Ovary (tissue), 9 donors: ENCODE results near the gene PSD2. TPM values are rescaled to one million over a fixed set of nuclear protein-coding genes. Genes with fewer than 3 reads are reported as not detected.
"Not testable (repeated sequence)": the region's sequence is repeated elsewhere in the genome, so short reads cannot be mapped to it uniquely, and the experiment has no call there.

Experiments
- DNase-seq, 5 donors: peaks; one replicate each; pipeline ENCODE4 v3.0.0-alpha.2; 2019 to 2020
- H3K27ac ChIP-seq, 2 donors: fragments of 200-600 bp; one replicate each; pipeline versions ENCODE4 v1.5.1 to v1.8.0; 2019 to 2022
- H3K27me3 ChIP-seq: fragments of 200-600 bp; one replicate; pipeline ENCODE4 v1.8.0; 2022
- H3K36me3 ChIP-seq: fragments of 200-600 bp; sonication (generic); one replicate; pipeline ENCODE4 v1.5.1; 2019
- H3K4me1 ChIP-seq: one replicate; pipeline ENCODE4 v1.8.1; 2013; ENCODE audit warnings: mild to moderate bottlenecking, moderate library complexity; ENCODE audit not compliant: insufficient read depth
- H3K4me3 ChIP-seq: fragments of 200-600 bp; sonication (generic); one replicate; pipeline ENCODE4 v1.5.1; 2017
- H3K9me3 ChIP-seq, 2 donors: fragments of 200-600 bp in 1 of 2; sonication (generic) in 1 of 2; one replicate each; pipeline versions ENCODE4 v1.5.1 to v1.8.1; 2013 to 2019; ENCODE audit warnings: mild to moderate bottlenecking in 1 of 2, moderate library complexity in 1 of 2
- EP300 ChIP-seq: sonication (generic); formaldehyde crosslinking; IDR thresholded peaks from one replicate; pipeline ENCODE4 v1.6.1; 2017; ENCODE audit warnings: antibody characterized with exemption
- POLR2A ChIP-seq: fragments of 450-650 bp; IDR thresholded peaks from one replicate; pipeline ENCODE4 v1.6.1; 2017; ENCODE audit warnings: antibody characterized with exemption, mild to moderate bottlenecking, moderate library complexity
- WGBS, 3 donors: extraction: QIAGEN DNeasy Blood & Tissue Kit in 1 of 3; methylation state at CpG; one replicate each; pipeline versions ENCODE4 v1.1.5 to v1.1.7; 2013 to 2017; 5-methylcytosine and 5-hydroxymethylcytosine counted together
- intact Hi-C, 4 donors: fragments of 100-400 bp; cut with DNase I; formaldehyde crosslinking; loops; one replicate each; pipeline versions ENCODE4 v1.11.0 to v1.15.1; 2022 to 2023
- polyA plus RNA-seq, 2 donors: library from polyadenylated mRNA; stranded (reverse); fragments of 200-250 nt in 1 of 2; fragments of 350-450 nt in 1 of 2; fragmentation: Illumina TruSeq in 1 of 2; extraction: RNeasy Lipid Tissue Mini Kit (QIAGEN cat#74804) in 1 of 2; gene quantifications; one replicate each; pipeline ENCODE4 v1.2.3, GENCODE V29; 2013 to 2014
- total RNA-seq, 7 donors: library from RNA; depleted of rRNA in 2 of 7; stranded (reverse); fragments of >200 nt in 2 of 7; fragmentation: NEBNext Ultra II Directional in 3 of 7; extraction: Animal tissue kit (Norgen Biotek cat#: 25700) in 3 of 7; gene quantifications; one replicate each; pipeline versions ENCODE4 v1.1.0 to v1.2.4, GENCODE V29; 2016 to 2023
- TF ChIP-seq, protein P1 (sequence below), 3 donors: fragments of 450-650 bp in 2 of 3; fragments of 200-600 bp in 1 of 3; IDR thresholded peaks; one replicate each; pipeline versions ENCODE4 v1.5.1 to v1.8.0; 2016 to 2022; ENCODE audit warnings: antibody characterized with exemption in 3 of 3, mild to moderate bottlenecking in 1 of 3
- donor health status: DM: no; HTN: no; CAD: no; lungs with moderate emphysema.
- donor health status: DM: no; HTN: no; CAD: no.
- donor health status: Bipolar disorder and iron deficiency.
- donor health status: DM: yes; HTN: yes; CAD: no.
- donor health status: DM: no; HTN: no; CAD: no.
- donor health status: DM: yes; HTN: yes; CAD: no.

PSD2 gene
- total and polyA plus RNA-seq, 9 donors: 0.05 to 0.37 (median 0.12) TPM; not detected in 2

- 92 to 96% (median 95%) methylated on average over 12 of the region's 12 CpGs for WGBS, 3 donors
- DNase-seq: no peak
- Histone ChIP-seq H3K27ac (no peak overlapping the region), H3K4me3 (no peak overlapping the region), H3K36me3 (no peaks in the 10 kb centered on the region), H3K27me3 (no peaks in the 10 kb centered on the region), H3K9me3 (no peaks in the 10 kb centered on the region), H3K4me1 (no peaks in the 10 kb centered on the region)
- TF ChIP-seq EP300 (no peak), POLR2A (no peak)
- TF ChIP-seq, protein P1, sequence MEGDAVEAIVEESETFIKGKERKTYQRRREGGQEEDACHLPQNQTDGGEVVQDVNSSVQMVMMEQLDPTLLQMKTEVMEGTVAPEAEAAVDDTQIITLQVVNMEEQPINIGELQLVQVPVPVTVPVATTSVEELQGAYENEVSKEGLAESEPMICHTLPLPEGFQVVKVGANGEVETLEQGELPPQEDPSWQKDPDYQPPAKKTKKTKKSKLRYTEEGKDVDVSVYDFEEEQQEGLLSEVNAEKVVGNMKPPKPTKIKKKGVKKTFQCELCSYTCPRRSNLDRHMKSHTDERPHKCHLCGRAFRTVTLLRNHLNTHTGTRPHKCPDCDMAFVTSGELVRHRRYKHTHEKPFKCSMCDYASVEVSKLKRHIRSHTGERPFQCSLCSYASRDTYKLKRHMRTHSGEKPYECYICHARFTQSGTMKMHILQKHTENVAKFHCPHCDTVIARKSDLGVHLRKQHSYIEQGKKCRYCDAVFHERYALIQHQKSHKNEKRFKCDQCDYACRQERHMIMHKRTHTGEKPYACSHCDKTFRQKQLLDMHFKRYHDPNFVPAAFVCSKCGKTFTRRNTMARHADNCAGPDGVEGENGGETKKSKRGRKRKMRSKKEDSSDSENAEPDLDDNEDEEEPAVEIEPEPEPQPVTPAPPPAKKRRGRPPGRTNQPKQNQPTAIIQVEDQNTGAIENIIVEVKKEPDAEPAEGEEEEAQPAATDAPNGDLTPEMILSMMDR (IDR thresholded peaks at IDR 0.05): no peak
- intact Hi-C loops: loop anchor here (2.0 to 10.0 kb wide), 6 partner anchors 55 to 367 kb away; no protein-coding TSS in a partner anchor
Observed at GRCh38 chr5:139789845-139790189, 5.8 kb upstream of the PSD2 start.

DNA sequence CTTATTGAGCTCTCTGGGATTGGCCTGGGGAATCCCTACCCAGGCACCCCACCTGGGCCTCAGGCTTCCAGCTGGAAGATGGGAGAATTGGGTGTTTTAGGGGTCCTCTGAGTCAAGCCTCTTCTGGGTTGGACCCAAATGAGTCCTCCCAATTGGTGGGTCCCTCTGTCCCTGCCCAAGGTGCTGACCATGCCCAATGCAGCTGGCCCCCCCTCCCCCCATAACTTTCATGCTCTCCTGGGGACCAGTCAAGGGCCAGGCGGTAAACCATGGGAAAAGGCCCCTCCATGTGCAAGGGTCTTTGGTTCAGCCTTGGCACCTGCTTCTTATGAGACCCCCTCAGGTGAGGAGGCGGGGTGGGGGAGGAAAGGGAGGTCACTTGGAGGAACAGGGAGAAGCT, 3.4 kb upstream of the PSD2 start:
- H3K4me3 ChIP-seq: no peak overlapping the region
- WGBS, 3 donors: 91 to 97% (median 94%) methylated on average over 2 of the region's 2 CpGs
- intact Hi-C loops: loop anchor here in 2 of 4 donors (10.0 kb wide), 2 partner anchors 53 to 63 kb away; no protein-coding TSS in a partner anchor
- H3K27me3 ChIP-seq: no peaks in the 10 kb centered on the region
- H3K4me1 ChIP-seq: no peaks in the 10 kb centered on the region
- TF ChIP-seq POLR2A (no peak), EP300 (no peak)
- TF ChIP-seq, protein P1 (IDR thresholded peaks at IDR 0.05): no peak
- no peak overlapping the region for H3K27ac ChIP-seq
- no peak for DNase-seq
- no peaks in the 10 kb centered on the region for H3K9me3 ChIP-seq
- no peaks in the 10 kb centered on the region for H3K36me3 ChIP-seq

- H3K4me3 ChIP-seq, H3K27ac ChIP-seq, H3K27me3 ChIP-seq, H3K36me3 ChIP-seq, H3K4me1 ChIP-seq, DNase-seq, H3K9me3 ChIP-seq: not testable (repeated sequence)
- intact Hi-C loops: loop anchor here in 2 of 4 donors (10.0 kb wide), 2 partner anchors 52 to 62 kb away; no protein-coding TSS in a partner anchor
- 83 to 93% (median 89%) methylated on average over 2 of the region's 2 CpGs for WGBS, 3 donors
Observed at GRCh38 chr5:139792655-139793054, 3.0 kb upstream of the PSD2 start.

DNA sequence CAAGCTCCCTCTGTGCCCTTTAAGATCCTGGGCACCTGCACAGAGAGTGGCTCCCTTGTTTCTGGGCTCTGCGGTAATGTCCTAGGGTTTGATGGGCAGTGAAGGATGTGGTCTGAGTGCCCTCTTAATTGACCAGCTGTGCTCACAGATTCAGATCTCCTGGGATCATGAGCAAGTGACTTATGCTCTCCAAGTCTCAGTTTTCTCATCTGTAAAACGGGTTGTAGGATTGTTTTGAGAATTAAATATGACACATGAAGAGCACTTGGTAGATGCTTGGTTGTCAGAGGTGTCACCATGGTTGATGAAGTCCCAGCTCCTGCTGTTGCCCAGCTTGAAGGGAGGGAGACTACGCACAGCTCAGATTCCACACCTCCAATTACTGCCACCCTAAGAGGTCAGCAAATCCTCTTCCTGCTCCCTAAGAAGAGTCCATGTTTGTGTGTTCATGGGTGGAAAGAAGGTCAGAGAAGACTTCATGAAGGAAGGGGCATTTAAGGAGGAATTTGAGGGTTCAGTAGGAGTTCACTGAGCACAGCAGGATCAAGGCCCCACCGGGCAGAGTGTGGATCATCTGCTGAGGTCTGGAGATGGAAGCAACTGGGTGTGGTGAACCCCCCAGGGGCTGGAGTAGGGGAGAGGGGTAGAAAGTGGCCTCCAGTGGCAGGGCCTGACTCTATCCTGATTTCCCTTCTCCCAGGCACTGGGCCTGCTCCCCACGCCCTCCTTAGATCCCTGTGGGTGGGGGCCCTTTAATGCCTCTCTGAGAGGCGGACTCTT, 1.4 kb upstream of the PSD2 start:
- intact Hi-C loops: loop anchor here in 2 of 4 donors (10.0 kb wide), 2 partner anchors 51 to 61 kb away; no protein-coding TSS in a partner anchor

More for the DNA sequence above, 1.4 kb upstream of the PSD2 start:
- H3K36me3 ChIP-seq: no peaks in the 10 kb centered on the region
- 81 to 84% (median 82%) methylated on average over 6 of the region's 6 CpGs for WGBS, 3 donors
- no peaks in the 10 kb centered on the region for H3K9me3 ChIP-seq
- H3K4me1 ChIP-seq: no peaks in the 10 kb centered on the region
- DNase-seq: peak in 1 of 5 donors; percentile 3
- no peaks in the 10 kb centered on the region for H3K27me3 ChIP-seq
- no peak for TF ChIP-seq EP300
- no peak for TF ChIP-seq POLR2A
- TF ChIP-seq, protein P1 (IDR thresholded peaks at IDR 0.05): no peak
- no peak overlapping the region for H3K27ac ChIP-seq
- H3K4me3 ChIP-seq: no peak overlapping the region
